Stimulated activated naive CD8-positive, alpha-beta T cell treated with anti-CD3 and anti-CD28 coated beads, Interleukin-15, amount 100 ng/mL, for 72 hours (primary cell): ENCODE measurements around the gene ARPC1B.

ENCODE experiments used
- ATAC-seq: fragments of 150-1000 bp; cut with Tn5 transposase; 2 replicates; pipeline ENCODE4 v1.10.0; 2021; ENCODE audit warnings: mild to moderate bottlenecking, moderate library complexity
- DNase-seq, 2 donors: peaks; one replicate each; pipeline ENCODE4 v3.0.0; 2021 to 2022
- H3K27ac Mint-ChIP-seq, 2 donors: one replicate each; pipeline ENCODE4 v1.8.0; 2022; ENCODE audit warnings: mild to moderate bottlenecking in 2 of 2, mixed read lengths in 2 of 2, moderate library complexity in 2 of 2
- H3K27me3 Mint-ChIP-seq: one replicate; pipeline ENCODE4 v1.8.0; 2022; ENCODE audit warnings: mixed read lengths
- H3K4me1 Mint-ChIP-seq: one replicate; pipeline ENCODE4 v1.8.0; 2022; ENCODE audit warnings: mild to moderate bottlenecking, mixed read lengths
- H3K4me3 Mint-ChIP-seq, 2 donors: one replicate each; pipeline ENCODE4 v1.8.0; 2022; ENCODE audit warnings: mild to moderate bottlenecking in 2 of 2, mixed read lengths in 2 of 2, moderate library complexity in 1 of 2
- H3K9me3 Mint-ChIP-seq, 2 donors: one replicate each; pipeline ENCODE4 v1.8.0; 2022; ENCODE audit warnings: mixed read lengths in 2 of 2

The ARPC1B gene

GRCh38 chr7:99393355-99394187 is 19.0 kb downstream of the ARPC1B start:
- H3K27ac Mint-ChIP-seq = peak overlapping the region; percentile 77 to 89
- ATAC-seq (no peak), DNase-seq (no peak)
- H3K9me3 Mint-ChIP-seq = no peaks in the 10 kb centered on the region
- peaks cover 60% of the 10 kb centered on the region for H3K4me1 Mint-ChIP-seq
- H3K4me3 Mint-ChIP-seq = peak overlapping the region; percentile 61 to 86
- no peaks in the 10 kb centered on the region for H3K27me3 Mint-ChIP-seq

GRCh38 chr7:99394188-99394502 is 19.6 kb downstream of the ARPC1B start:
- H3K27ac Mint-ChIP-seq = peak overlapping the region in 1 of 2 donors; percentile 82
- H3K9me3 Mint-ChIP-seq = no peaks in the 10 kb centered on the region
- DNase-seq (no peak), ATAC-seq (no peak)
- H3K27me3 Mint-ChIP-seq = no peaks in the 10 kb centered on the region
- H3K4me1 Mint-ChIP-seq = peaks cover 65% of the 10 kb centered on the region
- peak overlapping the region in 1 of 2 donors; percentile 86 for H3K4me3 Mint-ChIP-seq

DNA sequence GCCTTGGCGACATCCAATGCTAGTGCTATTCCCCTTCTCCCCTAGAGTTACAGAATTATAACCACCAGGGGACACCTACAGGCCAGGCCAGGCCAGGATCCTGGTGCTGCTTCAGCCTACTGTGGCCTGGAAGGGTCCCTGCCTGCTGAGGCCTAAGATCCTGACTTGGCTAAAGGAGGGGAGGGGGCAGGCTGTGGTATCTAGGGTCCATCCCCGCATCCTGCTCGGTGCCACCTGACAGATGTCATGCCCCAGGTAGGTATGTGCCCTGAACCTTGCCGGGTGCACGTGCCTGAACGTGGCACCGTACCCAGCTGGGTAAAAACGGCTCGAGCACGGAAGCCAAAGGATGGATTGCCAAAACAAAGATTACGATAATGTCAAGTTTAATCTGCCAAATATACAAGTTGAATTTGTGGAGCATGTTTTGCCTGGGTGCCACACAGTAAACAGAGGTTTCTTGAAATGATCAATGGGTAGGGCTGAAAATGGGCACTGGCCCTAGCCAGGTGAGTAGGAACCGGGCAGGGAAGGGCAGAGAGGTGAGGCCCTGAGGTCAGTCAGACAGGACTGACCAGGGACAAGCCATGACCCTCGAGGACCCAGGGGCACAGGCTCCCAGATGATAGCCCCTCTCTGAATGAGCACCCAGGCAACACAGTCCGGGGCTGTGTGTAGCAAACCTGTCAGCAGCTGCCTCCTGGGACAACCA is 21.2 kb downstream of the ARPC1B start:
- peak overlapping the region; percentile 57 to 65 for H3K27ac Mint-ChIP-seq
- peaks cover 69% of the 10 kb centered on the region for H3K4me1 Mint-ChIP-seq
- no peaks in the 10 kb centered on the region for H3K27me3 Mint-ChIP-seq
- H3K9me3 Mint-ChIP-seq = no peaks in the 10 kb centered on the region
- DNase-seq (no peak), ATAC-seq (no peak)
- H3K4me3 Mint-ChIP-seq = no peak overlapping the region

DNA sequence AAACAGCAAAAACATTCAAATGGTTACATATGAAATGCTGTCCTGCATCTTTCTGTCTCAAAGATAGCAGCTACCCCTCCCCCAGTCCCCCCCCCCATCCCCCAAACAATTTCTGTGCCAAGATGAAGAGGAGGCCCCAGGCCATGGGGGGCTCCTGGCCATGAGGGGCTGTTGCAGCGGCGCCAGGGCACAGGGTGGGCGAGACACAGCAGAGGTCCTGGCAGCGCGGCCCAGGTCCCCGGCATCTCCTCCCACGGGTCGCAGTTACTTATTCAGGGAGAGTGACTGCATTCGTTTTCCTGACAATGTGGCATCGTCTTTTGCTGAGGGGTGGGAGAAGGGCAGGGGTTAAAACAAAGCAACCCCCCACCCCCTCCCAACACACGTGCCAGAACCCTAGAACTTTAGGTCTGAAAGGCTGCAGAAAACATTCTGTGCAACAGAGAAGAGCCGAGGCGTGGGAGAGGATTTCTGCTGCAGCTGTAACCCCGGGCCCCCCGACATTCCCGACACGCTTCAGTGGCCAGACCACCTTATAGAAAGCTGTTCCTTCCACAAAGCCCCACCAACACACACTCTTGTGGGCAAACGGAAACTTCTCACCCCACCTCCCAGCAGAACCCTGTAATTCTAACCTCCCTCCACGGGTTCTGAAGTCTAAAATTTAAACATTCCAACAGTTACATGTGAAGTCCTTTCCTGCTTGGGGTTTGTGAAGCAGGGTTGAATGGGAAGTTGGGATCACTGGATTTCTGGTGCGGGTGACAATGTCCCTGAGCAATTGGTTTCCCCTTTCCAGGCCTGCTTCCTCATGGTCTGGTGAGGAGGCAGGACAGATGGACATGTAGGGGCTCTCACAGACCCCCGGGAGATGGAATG is 22.1 kb downstream of the ARPC1B start:
- Mint-ChIP-seq H3K9me3 (no peaks in the 10 kb centered on the region), H3K4me3 (no peak overlapping the region), H3K4me1 (peaks cover 67% of the 10 kb centered on the region), H3K27me3 (no peaks in the 10 kb centered on the region), H3K27ac (peak overlapping the region; percentile 61 to 78)
- DNase-seq (no peak), ATAC-seq (no peak)

DNA sequence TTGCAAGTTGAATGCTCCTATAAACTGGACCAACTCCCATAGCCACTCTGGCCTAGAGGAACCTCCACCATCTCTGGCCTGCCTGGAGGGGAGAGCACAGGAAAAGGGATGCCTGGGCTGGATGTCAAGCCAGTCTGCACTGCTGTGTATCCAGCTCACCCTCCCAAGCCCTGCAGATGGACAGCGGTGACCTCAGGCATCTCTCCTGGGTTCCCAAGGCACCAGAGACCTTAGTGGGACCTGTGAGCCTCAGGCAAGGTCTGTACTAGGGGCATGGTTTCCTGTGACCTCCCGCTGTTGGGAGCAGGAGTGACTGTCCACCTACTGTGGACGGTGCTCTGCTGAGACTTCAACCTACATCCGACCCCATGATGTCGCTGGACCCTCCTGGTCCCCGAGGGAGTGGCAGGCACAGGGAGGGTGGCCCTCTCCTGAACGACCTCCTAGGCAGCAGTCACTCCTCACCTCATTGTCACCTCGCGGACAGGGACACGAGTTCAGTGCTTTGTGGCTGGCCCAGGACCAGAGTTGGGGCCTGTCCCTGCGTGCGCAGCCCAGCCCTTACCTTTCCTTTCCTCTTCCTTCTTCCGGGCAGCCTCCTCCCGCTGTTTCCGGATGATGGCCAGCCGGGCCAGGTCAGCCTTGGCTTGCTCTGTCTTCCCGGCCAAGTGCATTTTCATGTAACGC is 22.9 kb downstream of the ARPC1B start:
- Mint-ChIP-seq H3K27ac (peak overlapping the region; percentile 5 to 88), H3K4me1 (peaks cover 59% of the 10 kb centered on the region), H3K9me3 (no peaks in the 10 kb centered on the region), H3K4me3 (no peak overlapping the region), H3K27me3 (no peaks in the 10 kb centered on the region)
- DNase-seq (no peak), ATAC-seq (no peak)

- H3K27me3 Mint-ChIP-seq = no peaks in the 10 kb centered on the region
- no peak overlapping the region for H3K4me3 Mint-ChIP-seq
- peak overlapping the region; percentile 51 to 79 for H3K27ac Mint-ChIP-seq
- DNase-seq = no peak
- H3K4me1 Mint-ChIP-seq = peaks cover 49% of the 10 kb centered on the region
- peak; percentile 16 for ATAC-seq
- H3K9me3 Mint-ChIP-seq = no peaks in the 10 kb centered on the region
Measured at GRCh38 chr7:99398891-99399445, 24.4 kb downstream of the ARPC1B start.

DNA sequence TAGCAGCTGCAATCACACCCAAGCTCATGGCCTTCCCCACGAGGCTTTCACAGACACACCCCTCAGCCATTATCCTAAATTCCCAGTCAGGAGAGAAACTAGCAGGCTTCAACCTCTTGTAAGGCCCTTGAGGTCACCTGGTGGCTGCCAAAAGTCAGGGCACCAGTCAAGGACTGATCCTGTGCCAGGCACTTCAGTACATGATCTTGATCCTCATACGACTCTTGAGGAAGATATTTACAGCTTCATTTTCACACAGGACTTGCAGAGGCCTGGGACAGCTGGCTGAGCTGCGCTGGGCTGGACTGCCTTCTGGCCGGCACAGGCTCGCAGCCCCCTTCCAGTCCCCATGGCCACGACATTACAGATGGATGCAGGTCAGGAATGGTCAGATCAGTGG is 25.1 kb downstream of the ARPC1B start:
- peak overlapping the region in 1 of 2 donors; percentile 51 for H3K27ac Mint-ChIP-seq

DNA sequence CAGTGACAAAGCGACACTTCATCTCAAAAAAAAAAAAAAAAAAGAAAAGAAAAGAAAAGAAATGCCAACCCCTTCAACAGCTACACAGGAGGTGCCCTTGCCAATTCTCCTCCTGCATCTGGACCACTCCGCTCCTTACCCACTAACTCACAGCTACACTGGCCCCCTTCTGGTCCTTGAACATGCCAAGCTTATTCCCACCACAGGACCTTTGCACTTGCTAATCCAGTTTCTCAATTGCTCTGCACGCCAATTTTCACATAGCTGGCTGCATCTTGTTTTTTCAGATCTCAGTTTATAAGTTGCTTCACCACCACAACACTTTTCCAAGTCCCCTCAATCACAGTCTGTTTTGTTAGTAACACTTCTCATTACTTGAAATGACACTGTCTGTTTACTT is 28.3 kb downstream of the ARPC1B start:
- Mint-ChIP-seq H3K4me3 (no peak overlapping the region), H3K27ac (peak overlapping the region in 1 of 2 donors; percentile 6), H3K4me1 (peaks cover 52% of the 10 kb centered on the region)

More for the DNA sequence above, 25.1 kb downstream of the ARPC1B start:
- peaks cover 49% of the 10 kb centered on the region for H3K4me1 Mint-ChIP-seq
- H3K9me3 Mint-ChIP-seq = no peaks in the 10 kb centered on the region
- H3K27me3 Mint-ChIP-seq = no peaks in the 10 kb centered on the region
- DNase-seq (no peak), ATAC-seq (peak; percentile 8)
- H3K4me3 Mint-ChIP-seq = no peak overlapping the region

DNA sequence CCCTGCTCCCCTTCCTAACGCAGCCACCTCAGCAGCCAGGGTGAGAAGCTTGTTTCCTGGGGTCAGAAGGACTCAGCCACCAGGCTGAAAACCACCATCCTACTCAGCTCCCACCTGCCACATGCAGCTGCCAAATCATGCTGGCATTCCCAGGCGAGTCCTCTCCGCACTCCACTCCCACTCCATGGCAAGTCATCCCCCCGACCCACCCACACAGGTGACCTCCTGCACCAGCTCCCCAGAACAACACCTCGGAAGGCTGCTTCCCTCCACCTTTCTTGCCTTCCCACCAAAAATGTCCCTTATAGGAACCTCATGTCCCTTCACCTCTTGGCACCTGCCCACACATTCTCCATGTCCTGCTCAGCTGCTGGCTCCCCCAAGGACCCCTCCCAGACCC is 29.2 kb downstream of the ARPC1B start:
- H3K27me3 Mint-ChIP-seq = no peaks in the 10 kb centered on the region
- ATAC-seq (no peak), DNase-seq (no peak)
- H3K27ac Mint-ChIP-seq = peak overlapping the region; percentile 48 to 49
- no peak overlapping the region for H3K4me3 Mint-ChIP-seq
- peaks cover 44% of the 10 kb centered on the region for H3K4me1 Mint-ChIP-seq
- no peaks in the 10 kb centered on the region for H3K9me3 Mint-ChIP-seq

More for the DNA sequence above, 28.3 kb downstream of the ARPC1B start:
- no peaks in the 10 kb centered on the region for H3K9me3 Mint-ChIP-seq
- no peaks in the 10 kb centered on the region for H3K27me3 Mint-ChIP-seq
- ATAC-seq (no peak), DNase-seq (no peak)

GRCh38 chr7:99404235-99404976 is 29.9 kb downstream of the ARPC1B start:
- H3K9me3 Mint-ChIP-seq = no peaks in the 10 kb centered on the region
- H3K4me3 Mint-ChIP-seq = peak overlapping the region in 1 of 2 donors; percentile 9
- no peaks in the 10 kb centered on the region for H3K27me3 Mint-ChIP-seq
- ATAC-seq (no peak), DNase-seq (no peak)
- H3K4me1 Mint-ChIP-seq = peaks cover 41% of the 10 kb centered on the region
- H3K27ac Mint-ChIP-seq = peak overlapping the region; percentile 48 to 49

DNA sequence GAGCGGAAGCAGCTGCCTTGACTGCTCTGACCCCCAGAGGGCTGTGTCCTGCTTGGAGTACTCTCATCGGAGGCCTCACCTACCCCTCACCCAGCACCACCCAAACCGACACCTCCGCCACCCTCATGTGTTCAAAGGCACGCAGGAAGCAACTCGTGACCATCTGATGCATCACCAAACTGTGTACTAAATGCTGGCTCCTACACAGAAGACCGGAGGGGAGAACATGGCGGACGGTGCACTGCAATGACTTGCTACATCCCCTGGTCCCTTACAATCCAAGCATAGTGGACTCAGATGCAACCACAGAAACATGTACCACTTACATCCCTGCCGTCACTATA is 30.4 kb downstream of the ARPC1B start:
- no peak overlapping the region for H3K4me3 Mint-ChIP-seq
- ATAC-seq = no peak
- peak overlapping the region in 1 of 2 donors; percentile 29 for H3K27ac Mint-ChIP-seq
- peaks cover 43% of the 10 kb centered on the region for H3K4me1 Mint-ChIP-seq
- no peaks in the 10 kb centered on the region for H3K27me3 Mint-ChIP-seq
- DNase-seq = no peak
- no peaks in the 10 kb centered on the region for H3K9me3 Mint-ChIP-seq

DNA sequence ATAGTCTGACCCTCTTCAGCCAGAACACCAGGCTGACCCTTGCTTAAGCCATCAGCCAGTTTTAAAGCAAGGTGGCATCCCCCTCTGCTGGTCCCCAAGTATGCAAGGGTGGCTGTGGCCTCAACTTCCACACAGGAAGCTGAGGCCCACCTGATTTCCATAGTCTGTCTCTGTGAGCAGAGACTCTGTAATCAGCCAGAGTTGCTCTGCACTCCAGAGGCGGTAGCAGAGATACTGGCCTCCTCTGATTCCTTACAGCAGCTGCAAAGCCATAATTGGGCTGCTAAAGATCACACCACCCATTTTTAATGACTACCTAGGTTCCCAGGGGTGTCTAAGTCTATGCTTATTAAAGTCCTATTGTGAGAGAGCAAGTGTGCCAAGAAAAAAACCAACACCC is 32.0 kb downstream of the ARPC1B start:
- DNase-seq = no peak
- no peaks in the 10 kb centered on the region for H3K9me3 Mint-ChIP-seq
- H3K27me3 Mint-ChIP-seq = no peaks in the 10 kb centered on the region
- peak overlapping the region; percentile 89 to 90 for H3K4me3 Mint-ChIP-seq
- peaks cover 44% of the 10 kb centered on the region for H3K4me1 Mint-ChIP-seq
- H3K27ac Mint-ChIP-seq = peak overlapping the region in 1 of 2 donors; percentile 96
- no peak for ATAC-seq

- H3K4me1 Mint-ChIP-seq = peaks cover 46% of the 10 kb centered on the region
- no peak for DNase-seq
- no peaks in the 10 kb centered on the region for H3K9me3 Mint-ChIP-seq
- peak overlapping the region; percentile 89 to 90 for H3K4me3 Mint-ChIP-seq
- H3K27ac Mint-ChIP-seq = peak overlapping the region; percentile 96 to 100
- no peaks in the 10 kb centered on the region for H3K27me3 Mint-ChIP-seq
- peak; percentile 25 for ATAC-seq
Measured at GRCh38 chr7:99407872-99408378, 33.4 kb downstream of the ARPC1B start.
